22Rv1 (cell line): ENCODE results near the gene RNGTT.
"Not testable (repeated sequence)": the region's sequence is repeated elsewhere in the genome, so short reads cannot be mapped to it uniquely, and the experiment has no call there.

Experiments used
- H3K27ac ChIP-seq: fragments of 450-650 bp; 2 replicates; pipeline ENCODE4 v1.5.1; 2017
- ZFX ChIP-seq: fragments of 450-650 bp; IDR thresholded peaks from 2 replicates; pipeline ENCODE4 v1.6.1; 2017; ENCODE audit warnings: antibody characterized with exemption, borderline replicate concordance
- TF ChIP-seq, protein P1 (sequence below): fragments of 450-650 bp; IDR thresholded peaks from 2 replicates; pipeline ENCODE4 v1.5.1; 2017; ENCODE audit warnings: mild to moderate bottlenecking

The RNGTT gene

DNA sequence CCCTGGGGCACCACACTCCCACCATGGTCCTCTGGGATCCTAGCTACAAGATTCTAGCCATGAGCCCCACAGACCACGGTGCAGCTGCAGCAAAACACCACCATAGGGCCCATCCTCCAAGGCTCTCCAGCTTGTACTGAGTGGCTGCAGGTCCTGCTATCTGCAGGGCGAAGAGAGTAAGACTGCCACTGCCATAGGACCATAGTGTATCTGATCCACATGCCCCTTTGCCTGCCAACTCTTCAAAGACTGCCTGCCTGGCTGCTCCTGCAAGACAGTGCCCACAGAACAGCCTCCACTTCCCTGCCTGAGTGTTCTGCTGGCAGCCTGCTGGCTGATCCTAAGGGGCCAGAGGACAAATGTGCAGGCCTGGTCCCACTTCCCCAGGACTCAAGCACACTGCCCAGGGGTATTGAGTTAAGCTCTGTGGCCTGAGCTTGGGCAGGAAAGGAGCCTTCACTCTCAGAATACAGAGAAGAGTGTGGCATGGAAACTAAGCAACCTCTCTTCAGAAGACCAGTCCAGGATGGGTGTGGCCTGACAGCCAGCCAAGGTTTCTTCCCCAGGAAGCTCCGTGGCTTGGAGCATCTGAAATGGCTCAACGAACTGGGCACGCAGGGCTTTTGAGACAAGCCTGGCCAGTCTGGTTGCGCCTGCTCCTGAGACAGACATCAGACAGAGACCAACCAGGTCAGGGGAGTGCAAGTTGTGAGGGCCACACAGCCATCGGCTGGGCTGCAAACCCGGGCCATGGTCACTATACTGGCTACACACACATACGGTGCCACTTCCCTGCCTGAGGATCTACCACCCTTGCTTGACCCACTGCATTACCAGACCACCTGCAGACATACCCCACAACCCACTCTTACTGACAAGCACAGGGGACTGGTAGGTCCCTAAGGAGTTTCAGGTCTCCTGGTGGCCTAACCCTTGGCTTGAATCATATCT is 54.5 kb downstream of the RNGTT start:
- H3K27ac ChIP-seq: no peak overlapping the region
- no peak for TF ChIP-seq ZFX
- TF ChIP-seq, protein P1, sequence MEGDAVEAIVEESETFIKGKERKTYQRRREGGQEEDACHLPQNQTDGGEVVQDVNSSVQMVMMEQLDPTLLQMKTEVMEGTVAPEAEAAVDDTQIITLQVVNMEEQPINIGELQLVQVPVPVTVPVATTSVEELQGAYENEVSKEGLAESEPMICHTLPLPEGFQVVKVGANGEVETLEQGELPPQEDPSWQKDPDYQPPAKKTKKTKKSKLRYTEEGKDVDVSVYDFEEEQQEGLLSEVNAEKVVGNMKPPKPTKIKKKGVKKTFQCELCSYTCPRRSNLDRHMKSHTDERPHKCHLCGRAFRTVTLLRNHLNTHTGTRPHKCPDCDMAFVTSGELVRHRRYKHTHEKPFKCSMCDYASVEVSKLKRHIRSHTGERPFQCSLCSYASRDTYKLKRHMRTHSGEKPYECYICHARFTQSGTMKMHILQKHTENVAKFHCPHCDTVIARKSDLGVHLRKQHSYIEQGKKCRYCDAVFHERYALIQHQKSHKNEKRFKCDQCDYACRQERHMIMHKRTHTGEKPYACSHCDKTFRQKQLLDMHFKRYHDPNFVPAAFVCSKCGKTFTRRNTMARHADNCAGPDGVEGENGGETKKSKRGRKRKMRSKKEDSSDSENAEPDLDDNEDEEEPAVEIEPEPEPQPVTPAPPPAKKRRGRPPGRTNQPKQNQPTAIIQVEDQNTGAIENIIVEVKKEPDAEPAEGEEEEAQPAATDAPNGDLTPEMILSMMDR: no peak

DNA sequence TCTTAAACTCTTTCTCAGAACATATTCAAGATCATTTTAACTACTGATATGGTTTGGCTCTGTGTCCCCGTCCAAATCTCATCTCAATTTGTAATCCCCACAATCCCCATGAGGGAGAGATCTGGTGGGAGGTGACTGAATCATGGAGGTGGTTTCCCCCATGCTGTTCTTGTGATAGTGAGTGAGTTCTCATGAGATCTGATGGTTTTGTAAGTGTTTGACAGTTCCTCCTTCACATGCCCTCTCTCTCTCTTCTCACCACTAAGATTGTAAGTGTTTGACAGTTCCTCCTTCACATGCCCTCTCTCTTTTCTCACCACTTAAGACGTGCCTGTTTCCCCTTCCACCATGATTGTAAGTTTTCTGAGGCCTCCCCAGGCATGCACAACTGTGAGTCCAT is 56.3 kb downstream of the RNGTT start:
- H3K27ac ChIP-seq: not testable (repeated sequence)

DNA sequence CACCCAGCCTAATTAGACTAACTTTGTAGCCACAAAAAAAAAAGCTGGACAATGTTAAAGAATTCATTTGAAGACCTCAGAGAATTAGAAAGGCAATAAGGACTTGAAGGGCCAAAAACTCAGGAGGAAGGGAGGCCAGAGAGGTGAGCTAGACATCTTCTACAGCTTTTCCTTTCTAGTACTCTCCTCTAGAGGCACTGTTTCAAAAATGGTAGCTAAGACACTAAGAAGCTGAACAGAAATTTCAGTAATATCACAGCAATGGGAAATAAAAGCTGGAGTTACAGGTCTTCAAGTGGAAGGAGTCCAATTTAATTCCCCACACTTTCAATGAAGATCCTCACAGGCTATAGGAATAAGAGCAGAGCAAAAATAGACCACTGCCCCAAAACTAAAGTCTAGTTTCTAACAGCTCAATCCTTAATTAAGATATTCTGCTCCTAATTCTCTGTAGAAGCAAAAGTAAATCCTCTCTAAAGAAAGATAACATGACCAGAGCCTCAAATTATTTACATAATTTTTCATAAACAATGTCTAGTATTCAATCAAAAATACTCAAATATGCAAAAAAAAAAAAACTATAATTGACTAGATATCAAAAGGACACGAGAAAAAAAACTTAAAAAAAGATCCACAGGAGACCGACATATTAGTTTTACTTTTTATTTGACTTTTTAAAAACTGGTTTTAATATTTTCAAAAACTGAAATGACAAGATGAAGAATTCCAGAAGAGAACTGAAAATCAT is 63.7 kb downstream of the RNGTT start:
- TF ChIP-seq, protein P1: peak; percentile 54
- no peak for TF ChIP-seq ZFX
- no peak overlapping the region for H3K27ac ChIP-seq

DNA sequence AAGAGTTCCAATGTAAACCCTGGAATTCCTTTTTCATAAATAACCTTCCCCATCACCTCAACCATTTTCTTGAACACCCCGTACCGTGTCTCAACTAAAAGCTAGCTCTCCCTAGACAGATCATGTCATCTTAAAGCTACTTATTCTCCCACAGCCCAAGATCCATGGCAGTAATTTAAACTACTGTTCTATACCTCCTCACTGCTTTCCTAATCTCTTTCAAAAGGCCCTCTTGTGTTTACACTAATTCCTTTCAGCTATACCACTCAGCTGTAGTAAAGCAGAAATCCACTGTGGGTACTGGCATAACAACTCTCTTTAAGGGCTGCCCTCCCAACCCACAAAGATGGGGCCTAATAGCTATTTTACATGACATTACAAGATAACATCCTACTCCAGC is 67.5 kb downstream of the RNGTT start:
- no peak overlapping the region for H3K27ac ChIP-seq
- TF ChIP-seq, protein P1: no peak
- TF ChIP-seq ZFX: no peak

DNA sequence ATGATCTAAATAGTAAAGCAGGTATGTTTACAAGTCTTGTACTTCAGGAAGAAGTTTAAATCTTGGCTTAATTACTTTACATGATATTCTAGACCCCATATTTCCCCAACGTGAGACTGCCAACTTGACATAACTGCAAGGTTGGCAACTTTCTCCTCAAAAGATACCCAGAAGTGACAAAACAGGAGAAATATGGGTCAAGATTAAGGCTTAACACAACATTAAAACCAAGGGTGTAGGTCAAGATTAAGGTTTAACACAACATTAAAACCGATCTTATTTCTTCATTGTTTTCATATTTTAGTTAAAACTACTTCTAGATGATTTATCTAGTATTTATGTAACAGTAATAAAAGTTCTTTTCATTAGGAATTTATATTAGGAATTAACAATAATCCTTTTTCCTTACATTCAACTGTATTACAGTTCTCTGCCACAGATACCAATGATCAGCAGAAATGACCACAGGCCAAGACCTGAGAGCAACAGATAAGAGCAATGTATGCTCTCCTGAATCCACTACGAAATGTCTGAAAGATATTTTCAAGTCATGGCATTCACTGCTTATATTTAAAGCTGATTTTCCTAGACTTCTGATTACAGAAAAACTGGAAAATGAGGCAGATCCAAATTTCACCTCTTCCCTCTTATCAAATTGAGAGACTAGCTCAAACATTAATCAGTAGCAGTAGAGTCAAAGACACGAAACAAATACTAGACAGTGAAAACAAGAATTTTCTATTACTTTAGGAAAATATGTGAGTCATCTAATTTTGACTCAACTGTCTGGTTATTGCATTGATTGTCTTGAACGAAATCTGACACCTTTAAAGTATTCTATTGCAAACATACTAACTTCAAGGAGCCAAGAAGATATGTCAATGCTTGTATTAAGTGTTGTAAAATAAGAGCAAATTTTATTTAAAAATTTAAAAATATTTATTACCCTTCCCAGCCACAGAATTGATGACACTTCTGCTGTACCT is 72.3 kb downstream of the RNGTT start:
- H3K27ac ChIP-seq: no peak overlapping the region
- TF ChIP-seq, protein P1: no peak
- no peak for TF ChIP-seq ZFX

DNA sequence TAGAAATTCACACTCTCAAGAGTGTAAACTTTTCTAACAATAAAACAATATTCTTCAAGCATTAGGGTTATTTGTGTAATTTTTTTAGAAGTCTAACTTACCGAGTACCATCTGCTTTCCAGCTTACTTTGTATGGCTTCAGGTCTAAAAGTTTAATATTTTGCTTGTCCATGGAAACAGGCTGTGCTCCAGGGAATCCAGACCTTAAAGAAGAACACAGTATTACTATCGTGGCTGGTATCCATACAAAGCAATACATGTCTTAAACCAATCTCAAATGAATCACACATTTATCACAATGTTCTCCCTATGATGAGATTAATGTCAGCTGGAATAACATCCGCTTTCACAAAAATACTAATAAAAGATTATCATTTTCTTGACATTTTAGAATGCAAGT is 73.0 kb downstream of the RNGTT start:
- H3K27ac ChIP-seq: no peak overlapping the region
- TF ChIP-seq, protein P1: no peak
- no peak for TF ChIP-seq ZFX

DNA sequence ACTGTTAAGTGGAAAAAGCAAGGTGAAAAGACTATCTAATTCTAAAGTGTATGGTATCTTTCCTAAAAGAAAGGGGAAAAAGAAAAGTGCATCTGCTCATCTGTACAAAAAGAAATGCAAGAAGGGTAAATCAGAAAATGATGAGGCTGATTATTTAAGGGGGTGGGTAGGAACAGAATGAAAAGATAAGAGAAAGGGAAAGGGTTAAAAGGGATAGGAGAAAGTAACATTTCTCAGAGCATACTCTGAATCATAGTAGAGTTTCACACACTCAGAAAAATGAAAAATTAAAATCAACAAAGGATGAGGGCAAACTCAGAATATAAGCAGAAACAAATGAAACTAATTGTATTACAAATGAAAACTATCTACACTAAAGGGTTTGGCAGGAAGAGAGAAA is 79.1 kb downstream of the RNGTT start:
- TF ChIP-seq, protein P1: no peak
- no peak for TF ChIP-seq ZFX
- H3K27ac ChIP-seq: no peak overlapping the region
